OCI-LY7 (cell line): ENCODE measurements around the gene NTN3.

ENCODE experiments used
- EZH2phosphoT487 ChIP-seq: fragments of 200-600 bp; sonication (generic); IDR thresholded peaks from 2 replicates; pipeline ENCODE4 v1.6.1; 2018; ENCODE audit warnings: low read depth, borderline replicate concordance, mild to moderate bottlenecking, mixed run types, antibody characterized with exemption, low read length, moderate library complexity, mixed read lengths
- TF ChIP-seq, protein P1 (sequence below): fragments of 200-600 bp; sonication (generic); conservative IDR thresholded peaks from 2 replicates; pipeline ENCODE4 v1.5.1; 2014; ENCODE audit warnings: mild to moderate bottlenecking, antibody characterized with exemption, low read length, moderate library complexity, mixed read lengths

DNA sequence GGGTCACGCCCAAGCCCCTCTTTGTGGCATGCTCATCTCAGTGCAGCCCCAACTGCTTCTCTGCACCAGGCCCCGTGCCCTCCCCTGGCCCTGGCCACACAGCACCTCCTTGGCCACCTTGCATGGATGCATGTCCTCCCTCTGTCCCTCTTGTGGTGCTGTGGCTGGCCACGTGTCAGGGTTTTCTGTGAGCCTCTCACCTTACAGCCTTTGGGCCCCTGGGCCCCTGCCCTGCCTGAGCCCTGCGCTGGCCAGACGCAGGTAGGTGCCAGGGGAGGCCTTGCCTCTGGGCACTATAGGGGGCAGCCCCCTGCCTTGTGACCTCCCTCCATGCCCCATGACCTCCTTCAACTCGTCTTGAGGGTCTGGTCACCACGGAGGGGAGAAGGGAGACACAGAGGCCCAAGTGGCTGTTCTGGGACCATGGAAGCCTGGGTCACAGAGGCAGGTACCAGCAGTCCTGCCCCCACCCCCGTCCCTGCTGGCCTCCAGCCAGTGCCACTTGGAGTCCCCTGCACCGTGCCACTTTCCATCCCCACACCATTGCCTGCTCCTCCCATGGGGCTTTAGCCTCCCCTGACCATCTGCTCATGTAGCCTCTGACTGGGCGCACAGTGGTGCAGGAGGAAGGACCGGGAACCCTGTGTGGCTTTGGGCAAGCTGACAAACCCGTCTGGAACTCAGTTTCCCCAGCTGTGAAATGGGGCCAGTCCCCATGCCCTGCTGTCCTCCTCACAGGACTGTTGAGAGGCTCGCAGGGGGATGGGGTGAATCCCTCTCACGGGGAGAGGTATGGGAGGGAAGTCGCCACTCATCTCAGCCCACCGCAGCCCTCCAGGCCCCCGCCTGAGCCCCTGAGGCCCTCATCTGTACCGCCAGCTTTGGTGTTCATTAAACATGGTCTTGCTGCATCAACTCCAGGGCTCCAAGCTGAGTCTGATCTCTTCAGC, 31.1 kb downstream of the NTN3 start:
- TF ChIP-seq, protein P1, sequence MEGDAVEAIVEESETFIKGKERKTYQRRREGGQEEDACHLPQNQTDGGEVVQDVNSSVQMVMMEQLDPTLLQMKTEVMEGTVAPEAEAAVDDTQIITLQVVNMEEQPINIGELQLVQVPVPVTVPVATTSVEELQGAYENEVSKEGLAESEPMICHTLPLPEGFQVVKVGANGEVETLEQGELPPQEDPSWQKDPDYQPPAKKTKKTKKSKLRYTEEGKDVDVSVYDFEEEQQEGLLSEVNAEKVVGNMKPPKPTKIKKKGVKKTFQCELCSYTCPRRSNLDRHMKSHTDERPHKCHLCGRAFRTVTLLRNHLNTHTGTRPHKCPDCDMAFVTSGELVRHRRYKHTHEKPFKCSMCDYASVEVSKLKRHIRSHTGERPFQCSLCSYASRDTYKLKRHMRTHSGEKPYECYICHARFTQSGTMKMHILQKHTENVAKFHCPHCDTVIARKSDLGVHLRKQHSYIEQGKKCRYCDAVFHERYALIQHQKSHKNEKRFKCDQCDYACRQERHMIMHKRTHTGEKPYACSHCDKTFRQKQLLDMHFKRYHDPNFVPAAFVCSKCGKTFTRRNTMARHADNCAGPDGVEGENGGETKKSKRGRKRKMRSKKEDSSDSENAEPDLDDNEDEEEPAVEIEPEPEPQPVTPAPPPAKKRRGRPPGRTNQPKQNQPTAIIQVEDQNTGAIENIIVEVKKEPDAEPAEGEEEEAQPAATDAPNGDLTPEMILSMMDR = no peak
- no peak for TF ChIP-seq EZH2phosphoT487
